Pancreas (tissue), 10 donors: ENCODE measurements around the gene DECR2. TPM values are rescaled to one million over a fixed set of nuclear protein-coding genes. Genes with fewer than 3 reads are reported as not detected.
A peak's percentile ranks its signal among the peaks of the same experiment; 100 is the strongest.

Source experiments
- ATAC-seq, 4 donors: fragments of 200-7000 bp; cut with Tn5 transposase; one replicate each; pipeline versions ENCODE4 v1.8.0 to v1.9.1; 2020; ENCODE audit warnings: mild to moderate bottlenecking in 4 of 4, moderate library complexity in 4 of 4
- DNase-seq, 6 donors: peaks; one replicate each; pipeline ENCODE4 v3.0.0-alpha.2; 2020
- FAIRE-seq: peaks from 2 replicates; lab custom pipeline; 2012; peaks lifted over from hg19 to GRCh38; lab: Jason Lieb, UNC
- H3K27ac ChIP-seq, 4 donors: fragments of 200-600 bp; sonication (generic); 1 replicate in 3 of 4; 2 replicates in 1 of 4; pipeline versions ENCODE4 v1.5.0 to v1.8.0; 2020
- H3K27me3 ChIP-seq, 4 donors: fragments of 200-600 bp; one replicate each; pipeline ENCODE4 v1.8.0; 2021
- H3K36me3 ChIP-seq, 3 donors: fragments of 200-600 bp; sonication (generic) in 1 of 3; one replicate each; pipeline versions ENCODE4 v1.5.0 to v1.8.0; 2020 to 2021
- H3K4me1 ChIP-seq, 3 donors: fragments of 200-600 bp; one replicate each; pipeline ENCODE4 v1.8.0; 2021
- H3K4me3 ChIP-seq, 4 donors: fragments of 200-600 bp; sonication (generic) in 2 of 4; one replicate each; pipeline versions ENCODE4 v1.5.0 to v1.8.0; 2020 to 2021
- H3K9me3 ChIP-seq, 4 donors: fragments of 200-600 bp; one replicate each; pipeline ENCODE4 v1.8.0; 2021
- WGBS, 2 donors: extraction: QIAGEN DNeasy Blood & Tissue Kit; methylation state at CpG; one replicate each; pipeline ENCODE4 v1.1.7; 2013; 5-methylcytosine and 5-hydroxymethylcytosine counted together
- intact Hi-C, 3 donors: fragments of 100-400 bp; cut with DNase I; formaldehyde crosslinking; loops; one replicate each; pipeline versions ENCODE4 v1.11.1 to v1.14.2; 2022
- polyA plus RNA-seq, 2 donors: library from polyadenylated mRNA; stranded (reverse); fragments of 200-250 nt; gene quantifications; one replicate each; pipeline ENCODE4 v1.2.3, GENCODE V29; 2013
- total RNA-seq, 6 donors: library from RNA; stranded (reverse); fragmentation: NEBNext Ultra II Directional in 4 of 6; extraction: Animal tissue kit (Norgen Biotek cat#: 25700) in 4 of 6; gene quantifications; one replicate each; pipeline versions ENCODE4 v1.2.1 to v1.2.4, GENCODE V29; 2021 to 2023
- TF ChIP-seq, protein P1 (sequence below), 4 donors: fragments of 200-600 bp; sonication (generic) in 3 of 4; IDR thresholded peaks; one replicate each; pipeline versions ENCODE4 v1.5.0 to v1.8.0; 2021; ENCODE audit warnings: antibody characterized with exemption in 4 of 4
- donor health status: healthy with polysubstance abuse.
- donor health status: DM: no; HTN: no; CAD: no; lungs with moderate emphysema.
- donor health status: DM: no; HTN: no; CAD: no.
- donor health status: control.
- donor health status: control.
- donor health status: Bipolar disorder and iron deficiency.
- donor health status: DM: yes; HTN: yes; CAD: no.
- donor health status: DM: no; HTN: no; CAD: no.
- donor health status: DM: no; HTN: no; CAD: no.
- donor health status: DM: yes; HTN: yes; CAD: no.

The DECR2 gene
- total and polyA plus RNA-seq, 8 donors = 9.2 to 68.0 (median 18.5) TPM

DNA sequence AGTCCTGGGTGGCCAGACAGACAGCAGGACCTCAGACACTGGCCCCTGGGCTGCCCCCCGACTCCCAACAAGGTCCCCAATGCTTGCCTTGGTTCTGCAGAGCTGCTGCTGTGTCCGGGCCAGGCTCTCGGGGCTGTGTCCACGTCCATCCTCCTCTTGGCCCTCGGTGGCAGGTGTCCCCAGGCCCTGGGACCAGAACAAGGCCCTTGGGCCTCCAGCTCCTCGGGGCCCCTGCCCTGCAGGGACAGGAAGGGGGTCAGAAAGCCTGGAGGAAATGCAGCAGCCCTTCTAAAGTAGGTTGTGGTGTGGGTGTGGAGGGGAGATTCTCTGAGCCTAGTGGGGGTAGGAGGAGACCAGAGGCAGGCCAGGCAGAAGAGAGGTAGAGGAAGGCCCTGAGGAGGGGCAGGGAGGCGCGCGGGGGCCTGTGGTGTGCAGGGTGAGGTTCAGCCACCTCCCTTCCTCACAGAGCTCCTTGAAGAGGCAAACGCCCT lies 46.7 kb upstream of the DECR2 start:
- FAIRE-seq = no peak

DNA sequence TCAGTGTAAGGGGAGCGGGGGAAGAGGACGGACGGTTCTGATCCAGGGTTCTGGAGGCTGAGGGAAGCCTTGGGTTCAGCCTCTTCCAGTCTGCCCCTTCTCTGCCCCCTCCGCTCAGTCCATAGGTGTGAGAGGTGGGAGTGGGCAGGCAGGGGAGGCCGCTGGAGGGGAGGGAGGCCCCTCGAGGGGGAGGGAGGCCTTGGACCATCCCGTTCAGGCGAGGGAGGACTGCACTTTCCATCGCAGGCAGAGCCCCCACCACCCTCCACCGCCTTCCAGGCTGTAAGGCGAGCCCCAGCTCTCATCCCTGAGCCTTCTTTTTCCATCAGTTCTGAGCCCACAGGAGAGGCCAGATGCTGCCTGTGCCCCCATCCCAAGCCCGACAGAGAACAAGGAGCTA lies 44.9 kb upstream of the DECR2 start:
- DNase-seq (peak in 1 of 6 donors; percentile 43), FAIRE-seq (no peak), ATAC-seq (no peak)
- Histone ChIP-seq H3K4me3 (no peak overlapping the region), H3K4me1 (no peaks in the 10 kb centered on the region), H3K36me3 (no peaks in the 10 kb centered on the region), H3K27ac (no peak overlapping the region), H3K27me3 (no peaks in the 10 kb centered on the region), H3K9me3 (no peaks in the 10 kb centered on the region)
- TF ChIP-seq, protein P1, sequence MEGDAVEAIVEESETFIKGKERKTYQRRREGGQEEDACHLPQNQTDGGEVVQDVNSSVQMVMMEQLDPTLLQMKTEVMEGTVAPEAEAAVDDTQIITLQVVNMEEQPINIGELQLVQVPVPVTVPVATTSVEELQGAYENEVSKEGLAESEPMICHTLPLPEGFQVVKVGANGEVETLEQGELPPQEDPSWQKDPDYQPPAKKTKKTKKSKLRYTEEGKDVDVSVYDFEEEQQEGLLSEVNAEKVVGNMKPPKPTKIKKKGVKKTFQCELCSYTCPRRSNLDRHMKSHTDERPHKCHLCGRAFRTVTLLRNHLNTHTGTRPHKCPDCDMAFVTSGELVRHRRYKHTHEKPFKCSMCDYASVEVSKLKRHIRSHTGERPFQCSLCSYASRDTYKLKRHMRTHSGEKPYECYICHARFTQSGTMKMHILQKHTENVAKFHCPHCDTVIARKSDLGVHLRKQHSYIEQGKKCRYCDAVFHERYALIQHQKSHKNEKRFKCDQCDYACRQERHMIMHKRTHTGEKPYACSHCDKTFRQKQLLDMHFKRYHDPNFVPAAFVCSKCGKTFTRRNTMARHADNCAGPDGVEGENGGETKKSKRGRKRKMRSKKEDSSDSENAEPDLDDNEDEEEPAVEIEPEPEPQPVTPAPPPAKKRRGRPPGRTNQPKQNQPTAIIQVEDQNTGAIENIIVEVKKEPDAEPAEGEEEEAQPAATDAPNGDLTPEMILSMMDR (IDR thresholded peaks at IDR 0.05) = no peak
- 65 to 79% methylated on average over 11 to 12 of the region's 12 CpGs for WGBS, 2 donors
- intact Hi-C loops = no loop called here

More for the DNA sequence above, 46.7 kb upstream of the DECR2 start:
- Histone ChIP-seq H3K36me3 (no peaks in the 10 kb centered on the region), H3K4me3 (no peak overlapping the region), H3K9me3 (no peaks in the 10 kb centered on the region), H3K27ac (no peak overlapping the region), H3K4me1 (peaks cover 0 to 6% (median 4%) of the 10 kb centered on the region in 3 donors), H3K27me3 (no peaks in the 10 kb centered on the region)
- 85 to 91% methylated on average over 10 of the region's 10 CpGs for WGBS, 2 donors
- intact Hi-C loops = no loop called here
- DNase-seq (peak in 2 of 6 donors; percentile 54 to 77), ATAC-seq (no peak)
- TF ChIP-seq, protein P1 (IDR thresholded peaks at IDR 0.05) = no peak

DNA sequence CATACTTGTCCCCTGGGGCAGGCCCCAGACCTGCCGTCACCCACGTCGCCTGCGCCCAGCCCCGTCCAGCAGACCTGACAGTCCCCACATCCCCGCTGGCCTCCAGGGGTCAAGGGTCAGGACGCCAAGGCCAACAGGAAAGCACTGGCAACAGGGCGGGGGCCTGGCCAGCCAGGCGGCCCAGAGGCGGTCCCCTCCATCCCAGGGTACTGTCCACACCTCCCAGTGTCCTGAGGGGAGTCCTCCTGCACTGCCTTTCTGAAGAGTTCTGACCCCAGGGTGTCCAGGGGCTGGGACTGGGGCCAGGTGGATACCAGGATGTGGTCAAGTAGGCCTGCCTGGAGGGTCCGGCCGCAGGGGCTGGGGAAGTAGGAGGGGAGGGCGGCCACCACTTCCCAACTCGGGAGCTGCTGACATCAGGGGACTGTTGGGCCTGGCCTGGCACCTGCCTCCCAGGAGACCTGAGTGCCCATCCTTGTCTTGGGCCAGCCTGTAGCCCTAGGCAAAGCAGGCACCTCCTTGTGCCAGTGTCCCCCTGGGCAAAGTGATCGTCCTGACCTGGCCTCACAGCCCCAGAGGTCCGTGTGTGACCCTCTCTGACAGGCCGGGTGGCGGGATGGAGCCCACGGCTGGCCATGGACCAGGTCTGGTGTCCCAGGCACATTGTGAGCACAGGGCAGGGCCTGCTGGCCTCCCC lies 42.5 kb upstream of the DECR2 start:
- Histone ChIP-seq H3K9me3 (no peaks in the 10 kb centered on the region), H3K4me1 (no peaks in the 10 kb centered on the region), H3K36me3 (no peaks in the 10 kb centered on the region), H3K4me3 (no peak overlapping the region), H3K27ac (no peak overlapping the region), H3K27me3 (no peaks in the 10 kb centered on the region)
- TF ChIP-seq, protein P1 (IDR thresholded peaks at IDR 0.05) = no peak
- intact Hi-C loops = no loop called here
- DNase-seq = peak in 3 of 6 donors; percentile 36 to 75 (median 57)
- WGBS, 2 donors = 69 to 70% methylated on average over 17 to 19 of the region's 19 CpGs
- no peak for FAIRE-seq
- ATAC-seq = no peak

DNA sequence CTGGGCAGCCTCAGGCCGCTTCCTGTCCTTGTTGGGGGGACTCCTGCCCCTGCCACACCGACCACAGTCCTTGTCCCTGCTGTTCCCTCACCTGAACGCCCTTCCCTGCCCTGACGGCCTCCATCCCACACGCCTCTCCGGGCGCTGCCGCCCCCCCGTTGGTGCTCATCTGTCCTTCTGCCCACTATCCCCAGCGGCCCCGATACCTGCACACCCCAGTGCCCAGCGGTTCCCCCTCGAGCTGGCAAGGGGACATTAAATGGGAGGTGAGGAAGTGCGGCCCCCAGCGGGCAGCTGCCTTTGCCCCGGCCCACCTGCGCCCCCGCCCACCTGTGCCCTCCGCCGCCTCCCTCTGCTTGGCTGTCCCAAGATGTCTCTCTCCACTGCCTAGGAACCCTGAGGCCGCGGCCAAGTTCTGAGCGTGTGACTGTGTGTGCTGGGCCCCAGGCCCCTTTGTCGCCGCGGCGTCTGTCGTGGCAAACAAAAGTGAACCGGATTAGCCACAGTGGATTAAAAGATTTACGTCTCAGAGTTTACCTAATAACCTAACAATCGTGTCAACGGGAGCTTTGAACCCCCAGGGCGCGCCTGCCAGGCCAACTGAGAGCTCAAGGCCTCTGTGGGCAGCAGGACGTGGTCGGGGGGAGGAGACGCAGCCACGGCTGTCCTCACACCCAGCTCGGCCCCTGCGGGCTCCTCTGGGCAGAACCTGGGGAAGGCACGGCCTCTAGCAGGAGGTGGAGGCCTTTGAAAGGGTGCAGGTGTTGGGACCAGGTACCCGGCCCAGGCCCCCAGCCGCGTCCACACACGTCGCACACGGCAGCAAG lies 41.6 kb upstream of the DECR2 start:
- intact Hi-C loops = loop anchor here in 1 of 3 donors (5.0 kb wide), 1 partner anchor 253 kb away; no protein-coding TSS in a partner anchor

More for the DNA sequence above, 41.6 kb upstream of the DECR2 start:
- TF ChIP-seq, protein P1 (IDR thresholded peaks at IDR 0.05) = no peak
- H3K4me1 ChIP-seq = no peaks in the 10 kb centered on the region
- H3K36me3 ChIP-seq = no peaks in the 10 kb centered on the region
- no peak overlapping the region for H3K27ac ChIP-seq
- H3K9me3 ChIP-seq = no peaks in the 10 kb centered on the region
- FAIRE-seq (no peak), ATAC-seq (no peak), DNase-seq (peak in 3 of 6 donors; percentile 30 to 66 (median 56))
- no peaks in the 10 kb centered on the region for H3K27me3 ChIP-seq
- WGBS, 2 donors = 84 to 92% methylated on average over 47 of the region's 47 CpGs
- no peak overlapping the region for H3K4me3 ChIP-seq
